GM21367 (cell line): Measurements from ENCODE around the gene FGD4.
"Not testable (repeated sequence)": the region's sequence is repeated elsewhere in the genome, so short reads cannot be mapped to it uniquely, and the experiment has no call there.

Experiments
- ATAC-seq: cut with Tn5 transposase; IDR thresholded peaks from one replicate; pipeline ENCODE4 v1.9.1; 2021; ENCODE audit not compliant: unreplicated experiment

Gene FGD4

DNA sequence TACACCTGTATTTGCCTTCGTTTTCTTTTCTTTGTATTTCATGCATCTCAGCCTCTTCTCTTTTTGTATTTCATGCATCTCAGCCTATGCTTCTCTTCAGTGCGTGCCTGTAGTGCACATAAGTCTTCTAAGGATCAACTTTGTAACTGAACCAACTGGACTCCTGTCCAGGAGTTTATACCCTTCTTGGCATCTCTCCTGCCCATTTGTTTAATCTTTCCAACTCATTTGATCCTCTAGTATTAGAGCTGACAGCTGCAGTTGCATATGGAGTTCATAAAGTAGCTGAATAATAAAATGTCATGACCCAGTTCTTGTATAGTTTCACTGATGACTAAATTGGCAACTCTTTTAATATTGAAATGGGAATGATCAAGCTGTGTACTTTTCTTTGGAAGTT lies 89.7 kb downstream of the FGD4 start:
- ATAC-seq = no peak

DNA sequence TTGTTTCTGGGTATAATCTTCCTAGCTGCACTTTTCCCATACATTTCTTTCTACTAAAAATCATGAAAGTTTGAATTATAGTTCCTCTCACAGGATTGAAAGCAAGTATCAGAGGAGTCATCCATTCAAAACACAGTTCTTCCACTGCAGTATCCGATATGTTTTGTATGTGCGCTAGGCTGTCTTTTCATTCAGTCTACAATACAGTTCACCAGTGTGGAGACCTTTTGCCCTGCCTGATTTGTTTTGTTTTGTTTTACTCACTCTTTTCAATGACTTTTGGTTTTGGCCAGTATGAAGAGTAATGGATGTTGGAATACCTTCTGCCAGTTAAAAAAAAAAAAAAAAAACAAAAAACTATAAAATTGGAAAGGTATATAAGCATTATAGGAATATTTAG lies 91.4 kb downstream of the FGD4 start:
- no peak for ATAC-seq

DNA sequence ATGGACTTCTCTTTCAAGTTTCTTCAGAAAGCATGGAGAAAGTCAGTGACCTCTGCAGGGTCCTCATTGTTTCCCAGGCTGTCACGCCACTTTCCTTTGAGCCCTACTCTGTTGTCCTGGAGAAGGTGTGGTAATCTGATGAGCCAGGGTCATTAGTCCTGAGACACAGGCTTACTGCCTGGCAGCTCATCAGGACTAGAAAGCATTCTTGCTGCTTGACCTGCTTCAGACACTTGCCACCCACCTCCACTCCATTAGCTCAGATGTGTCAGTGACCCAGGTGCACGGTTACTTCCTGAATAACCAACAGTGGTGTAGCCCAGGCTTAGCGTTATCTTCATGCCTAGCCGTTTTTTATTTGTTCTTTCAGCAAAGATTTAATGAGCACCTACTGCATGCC lies 93.9 kb downstream of the FGD4 start:
- no peak for ATAC-seq

DNA sequence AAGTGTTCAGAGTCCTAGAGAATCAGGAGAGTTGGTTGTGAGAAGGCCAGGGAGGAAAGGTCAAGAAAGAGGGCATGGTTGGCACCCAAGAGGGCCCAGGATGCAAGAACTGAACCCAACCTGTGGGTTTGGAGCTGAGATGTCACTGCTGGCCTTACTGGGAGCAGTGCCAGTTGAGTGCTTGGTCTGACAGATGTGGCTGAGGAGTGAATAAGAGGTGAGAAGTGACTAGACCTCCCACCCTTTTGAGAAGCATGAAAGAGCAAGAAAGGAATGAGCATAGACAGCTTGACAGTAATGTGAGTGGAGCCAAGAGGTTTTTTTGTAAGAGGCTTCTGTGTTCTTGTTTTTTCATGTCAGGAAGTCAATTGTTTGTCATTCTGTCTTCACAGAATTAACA lies 95.3 kb downstream of the FGD4 start:
- no peak for ATAC-seq

DNA sequence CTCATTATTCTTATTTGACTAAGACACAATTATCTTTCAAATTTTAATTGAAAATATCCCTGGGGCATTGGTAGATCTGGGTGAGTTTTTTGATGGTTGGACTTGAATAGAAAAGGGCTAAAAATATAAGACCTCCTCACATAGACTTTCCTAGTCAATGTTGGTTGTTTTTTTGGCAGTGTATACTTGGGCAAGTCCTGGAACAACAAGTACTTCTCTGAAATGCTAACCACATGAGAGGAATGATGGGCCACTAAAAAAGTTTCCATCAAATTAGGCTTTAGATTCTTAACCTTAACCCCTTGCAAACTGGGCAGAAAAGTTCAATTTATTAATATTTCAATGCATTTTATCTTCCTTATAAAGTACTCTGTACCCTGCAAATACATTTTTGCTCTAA lies 97.6 kb downstream of the FGD4 start:
- ATAC-seq = no peak

DNA sequence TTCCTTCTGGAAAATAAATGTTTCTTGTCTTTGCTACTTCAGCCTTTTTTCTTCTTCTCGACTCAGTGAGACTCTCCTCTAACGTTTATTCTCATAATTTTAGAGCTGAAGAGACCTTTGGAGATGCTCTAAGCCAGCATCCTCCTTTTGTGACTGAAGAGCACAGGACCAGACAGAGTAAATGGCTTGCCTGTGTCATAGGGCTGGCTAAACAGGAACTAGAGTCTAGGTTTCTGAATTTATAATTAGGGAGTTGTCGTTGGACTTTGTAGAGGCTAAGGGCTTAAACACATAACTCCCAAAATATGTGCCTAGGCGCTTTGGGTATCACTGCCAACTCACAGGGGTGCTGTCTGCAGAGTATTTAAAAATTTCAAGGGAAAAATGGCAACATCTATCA lies 98.5 kb downstream of the FGD4 start:
- no peak for ATAC-seq

DNA sequence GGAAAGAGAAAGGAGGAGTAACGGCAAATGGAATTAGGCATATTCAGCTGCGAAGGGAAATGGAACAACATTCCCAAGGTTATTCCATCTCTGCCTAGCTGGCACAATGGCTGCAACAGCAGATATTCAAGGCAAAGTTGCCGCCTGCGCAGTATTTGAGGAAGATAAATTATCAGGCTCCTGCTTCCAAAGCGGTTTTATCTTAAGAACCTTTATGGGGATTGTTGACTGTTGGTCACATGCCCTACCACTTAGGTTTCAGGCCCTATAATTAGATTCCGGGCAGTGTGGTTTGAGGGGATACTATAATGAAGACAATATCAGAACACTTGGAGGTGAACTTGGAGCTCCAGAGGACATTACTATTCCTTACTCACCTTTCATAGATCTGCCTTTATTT lies 99.7 kb downstream of the FGD4 start:
- no peak for ATAC-seq

DNA sequence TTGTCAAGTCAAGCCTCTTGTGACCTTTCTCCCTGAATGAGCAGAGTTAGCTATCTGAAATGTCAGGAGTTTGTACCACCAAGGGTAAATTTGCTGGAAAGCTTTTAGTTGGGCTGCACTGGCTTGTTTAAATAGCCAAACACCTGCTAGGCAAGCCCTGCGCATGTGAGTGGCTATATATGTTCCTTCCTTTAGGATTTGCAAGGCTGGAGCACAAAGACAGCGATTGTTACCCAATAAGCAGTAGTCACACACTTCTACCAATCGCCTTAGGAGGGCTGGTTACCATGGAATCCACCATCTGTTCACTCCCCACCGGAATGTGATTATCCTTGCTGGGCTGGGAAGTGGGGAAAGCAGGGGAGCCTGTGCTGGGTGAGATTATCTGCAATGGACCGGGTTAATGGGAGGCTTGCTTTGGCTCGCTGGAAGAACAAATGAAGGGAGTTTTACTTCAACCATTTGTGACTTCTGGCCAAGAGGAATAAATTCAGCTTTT lies 102.5 kb downstream of the FGD4 start:
- no peak for ATAC-seq

DNA sequence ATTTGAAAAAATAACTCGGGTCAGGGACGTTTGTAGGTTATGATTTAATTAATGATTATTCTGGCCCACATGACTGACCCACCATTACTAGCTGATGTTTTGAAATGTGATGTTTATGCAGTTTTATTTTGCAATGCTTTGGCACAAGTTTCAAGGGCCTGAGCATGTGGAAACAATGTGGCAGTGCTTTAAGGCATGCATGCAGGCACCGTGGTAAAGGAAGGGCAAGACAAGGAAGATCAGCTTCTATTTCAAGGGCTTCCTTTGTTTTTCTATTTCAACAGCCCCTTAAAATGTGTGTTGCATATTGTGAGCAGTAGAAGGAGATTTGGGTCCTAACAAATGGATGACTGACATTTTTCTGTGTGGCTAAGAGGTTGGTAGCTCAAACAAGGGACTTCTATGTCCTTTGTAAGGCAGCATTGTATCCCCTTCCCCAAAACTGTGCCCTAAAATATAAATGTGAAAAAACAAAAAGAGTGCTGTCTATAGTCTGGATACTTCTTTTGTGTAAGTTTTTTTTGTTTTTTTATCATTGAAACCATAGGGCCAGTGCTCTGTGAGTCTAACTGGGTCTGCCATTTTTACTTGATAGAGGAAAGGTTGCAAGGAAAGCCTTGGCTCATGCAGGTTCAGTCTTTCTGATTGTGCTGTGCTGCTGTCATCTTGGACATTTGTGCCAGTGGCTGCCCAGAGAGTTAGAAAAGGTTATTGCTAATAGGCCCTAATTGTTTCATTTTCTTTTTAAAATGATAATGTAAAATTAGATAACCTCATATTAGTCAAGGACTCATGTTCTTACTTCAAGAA lies 103.5 kb downstream of the FGD4 start:
- ATAC-seq = no peak

DNA sequence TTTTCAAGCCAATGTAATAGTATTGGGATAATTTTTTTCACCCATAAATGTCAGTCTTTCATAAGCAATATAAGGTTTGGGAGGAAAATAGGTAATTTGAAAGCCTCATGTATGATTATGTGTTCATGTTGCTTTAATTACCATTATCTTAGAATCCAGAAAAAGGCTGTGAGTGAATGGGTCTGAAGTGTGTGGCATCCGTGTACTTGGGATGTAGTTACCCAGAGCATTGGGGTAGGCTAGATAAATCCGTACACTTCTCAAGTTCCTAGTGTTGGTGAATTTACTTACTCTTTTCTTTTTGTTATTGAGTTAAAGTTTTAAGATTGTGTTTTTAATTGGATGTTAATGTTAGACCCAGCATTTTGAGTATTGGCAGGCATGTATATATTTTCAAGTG lies 104.4 kb downstream of the FGD4 start:
- no peak for ATAC-seq

DNA sequence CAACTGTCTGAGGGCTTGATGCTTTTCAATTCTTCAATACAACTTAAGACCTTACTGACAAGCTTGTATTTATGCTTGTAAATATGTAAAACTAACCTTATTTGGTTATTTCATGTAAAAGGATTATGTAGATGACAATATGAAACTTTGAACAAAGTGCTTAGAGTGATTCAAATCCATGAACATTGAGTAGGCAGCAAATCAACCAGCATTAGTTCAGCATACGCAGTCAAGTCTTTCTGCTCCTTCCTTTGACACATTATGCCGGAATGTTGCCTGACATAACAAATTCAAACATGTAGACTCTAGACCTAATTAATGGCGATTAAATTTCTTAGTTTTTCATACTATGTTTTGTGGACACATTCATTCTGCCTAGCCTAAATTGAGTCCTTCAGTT lies 105.2 kb downstream of the FGD4 start:
- ATAC-seq = no peak

DNA sequence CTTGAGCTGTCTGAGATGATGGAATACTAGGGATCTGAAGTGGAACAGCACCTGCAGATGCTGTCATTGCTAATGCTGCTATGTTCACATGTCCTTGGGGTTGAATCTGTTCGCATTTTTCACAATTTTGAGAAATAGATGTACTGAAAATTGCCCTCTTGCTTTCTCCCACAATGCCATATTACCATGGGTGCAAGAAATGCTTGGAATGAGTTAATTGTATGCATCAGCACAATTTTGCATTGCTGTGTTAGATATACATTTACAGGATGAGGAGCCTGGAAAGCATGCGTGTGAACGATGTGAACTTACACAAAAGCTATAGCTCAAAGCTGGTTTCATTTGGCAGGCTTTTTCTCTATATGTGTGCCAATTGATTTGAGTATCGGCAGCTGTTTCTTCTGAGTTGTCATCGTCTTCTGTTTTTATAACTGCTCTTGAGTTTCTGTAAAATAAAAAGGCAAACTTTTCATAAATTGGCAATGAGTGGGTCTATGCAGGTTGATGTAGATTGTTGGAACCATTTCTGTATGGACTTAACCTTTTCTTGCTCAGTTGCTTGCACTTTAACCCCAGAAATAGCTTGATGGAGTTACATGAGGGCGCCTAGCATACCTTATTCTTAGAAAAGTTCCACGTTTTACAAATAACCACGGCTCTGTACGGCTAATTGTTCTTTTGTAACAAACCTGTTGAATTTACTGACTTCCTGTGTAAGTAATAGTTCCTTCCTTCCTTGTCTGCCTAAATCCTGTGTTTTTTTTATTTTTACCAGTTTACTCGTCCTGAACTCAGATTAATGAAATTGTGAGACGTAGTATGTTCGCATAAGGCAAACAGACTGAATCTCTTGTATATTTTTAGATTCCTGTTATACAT lies 105.9 kb downstream of the FGD4 start:
- ATAC-seq = no peak

DNA sequence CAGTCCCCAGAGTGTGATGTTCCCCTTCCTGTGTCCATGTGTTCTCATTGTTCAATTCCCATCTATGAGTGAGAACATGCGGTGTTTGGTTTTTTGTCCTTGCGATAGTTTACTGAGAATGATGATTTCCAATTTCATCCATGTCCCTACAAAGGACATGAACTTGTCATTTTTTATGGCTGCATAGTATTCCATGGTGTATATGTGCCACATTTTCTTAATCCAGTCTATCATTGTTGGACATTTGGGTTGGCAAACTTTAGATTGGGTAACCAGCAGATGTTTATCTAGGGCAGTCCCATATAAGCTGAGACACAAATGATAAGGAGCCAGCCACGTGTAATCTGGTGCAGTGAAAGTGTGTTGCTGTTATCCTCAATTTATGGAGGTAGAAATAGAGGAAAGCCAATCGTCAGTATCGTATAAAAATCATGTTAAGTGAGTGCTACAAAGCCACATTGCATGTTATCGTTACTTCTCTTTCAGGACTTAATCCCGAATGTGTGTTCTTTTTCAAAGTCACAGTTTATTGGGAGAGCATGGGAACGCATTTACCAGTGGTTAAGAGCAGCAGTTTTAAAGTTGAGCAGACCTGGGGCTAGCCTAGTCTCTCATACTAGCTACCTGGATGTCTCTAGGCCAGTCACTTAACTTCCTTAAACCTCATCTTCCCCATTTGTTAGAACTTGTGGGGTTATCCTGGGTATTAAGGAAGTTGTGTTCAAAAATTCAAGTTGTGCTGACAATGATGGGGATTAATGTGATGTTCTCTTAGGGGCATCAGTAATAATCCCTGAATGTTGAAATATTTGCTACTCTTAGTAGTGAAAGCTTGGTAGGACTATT lies 108.0 kb downstream of the FGD4 start:
- not testable (repeated sequence) for ATAC-seq

DNA sequence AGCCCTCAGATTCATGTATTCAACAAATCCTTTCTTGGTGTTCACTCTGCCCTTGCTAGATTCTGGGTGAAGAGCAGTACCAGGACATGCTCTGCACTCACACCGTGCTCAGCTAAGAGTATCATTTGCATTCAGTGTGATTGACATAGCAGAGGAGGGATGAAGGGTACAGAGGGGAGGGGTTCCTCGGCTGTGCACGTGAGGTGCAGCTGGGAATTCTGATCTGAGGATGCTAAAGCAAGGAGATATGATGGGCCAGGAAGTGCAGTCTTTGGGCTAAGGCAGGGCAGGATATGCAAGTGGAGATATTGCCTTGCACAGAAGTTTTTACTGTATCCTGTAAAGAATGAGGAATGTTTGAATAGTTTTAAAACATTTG lies 108.6 kb downstream of the FGD4 start:
- ATAC-seq = no peak

DNA sequence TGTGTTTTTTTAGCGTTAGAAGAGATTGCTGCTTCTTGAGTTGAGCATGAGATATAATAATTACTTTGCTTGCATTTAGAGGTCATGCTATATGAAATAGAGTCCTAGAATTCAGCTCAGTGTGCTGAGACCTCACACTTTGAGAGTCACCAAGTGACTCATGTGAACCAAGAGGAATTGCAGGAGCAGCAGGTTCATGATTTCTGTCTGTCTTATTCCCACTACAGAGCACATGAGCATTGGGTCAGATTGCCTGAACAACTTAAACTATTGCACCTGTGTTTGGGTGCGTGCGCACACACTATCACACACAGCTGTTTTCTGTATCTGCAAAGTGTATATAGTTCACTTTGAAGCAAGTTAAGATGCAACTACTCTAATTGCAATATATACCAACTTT lies 109.3 kb downstream of the FGD4 start:
- no peak for ATAC-seq

DNA sequence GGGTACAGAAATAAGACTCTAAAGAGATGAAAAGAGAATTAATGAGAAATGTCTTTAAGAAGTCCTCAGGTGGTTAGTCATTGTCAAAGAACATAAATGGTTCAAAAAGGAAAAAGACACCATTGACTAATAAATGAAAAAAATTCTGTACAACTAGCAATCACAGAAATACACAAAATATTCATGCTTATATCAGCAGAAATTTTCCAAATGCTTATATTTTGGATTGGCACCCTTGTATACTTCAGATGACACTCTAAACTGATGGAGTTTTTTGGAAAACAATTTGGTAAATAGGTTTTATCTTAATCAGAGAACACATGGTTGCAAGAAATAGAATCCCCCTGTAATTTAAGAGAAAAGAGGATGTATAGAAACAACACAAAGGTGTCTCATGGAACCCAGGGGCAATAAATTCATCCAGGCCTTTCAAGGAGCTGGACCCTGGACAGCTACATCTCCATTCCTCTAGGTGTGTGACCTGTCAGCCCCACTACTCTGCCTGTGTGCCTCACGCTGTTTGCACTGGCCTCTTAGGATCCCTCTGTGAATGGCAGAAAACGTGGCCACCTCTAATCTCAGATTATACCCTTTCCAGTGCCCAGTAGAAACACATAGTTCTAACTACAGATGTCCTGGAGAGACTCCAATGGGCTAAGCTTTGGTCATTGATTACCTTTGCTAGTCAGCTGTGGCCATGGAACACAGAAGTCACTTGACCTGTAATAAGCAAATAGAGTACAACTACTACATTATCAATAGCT lies 110.2 kb downstream of the FGD4 start:
- no peak for ATAC-seq

DNA sequence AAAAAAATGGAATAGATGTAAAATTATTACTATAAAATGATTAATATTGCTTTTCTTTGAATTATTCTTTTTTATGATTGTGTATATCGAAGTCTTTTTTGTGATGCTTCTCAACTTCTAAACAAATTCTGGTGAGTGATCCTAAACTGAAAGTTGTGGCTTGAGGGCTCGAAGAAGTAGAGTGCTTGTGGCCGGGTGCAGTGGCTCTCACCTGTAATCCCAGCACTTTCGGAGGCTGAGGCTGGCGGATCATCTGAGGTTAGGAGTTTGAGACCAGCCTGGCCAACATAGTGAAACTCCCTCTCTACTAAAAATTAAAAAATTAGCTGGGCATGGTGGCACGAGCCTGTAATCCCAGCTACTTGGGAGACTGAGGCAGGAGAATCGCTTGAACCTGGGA lies 112.6 kb downstream of the FGD4 start:
- not testable (repeated sequence) for ATAC-seq

DNA sequence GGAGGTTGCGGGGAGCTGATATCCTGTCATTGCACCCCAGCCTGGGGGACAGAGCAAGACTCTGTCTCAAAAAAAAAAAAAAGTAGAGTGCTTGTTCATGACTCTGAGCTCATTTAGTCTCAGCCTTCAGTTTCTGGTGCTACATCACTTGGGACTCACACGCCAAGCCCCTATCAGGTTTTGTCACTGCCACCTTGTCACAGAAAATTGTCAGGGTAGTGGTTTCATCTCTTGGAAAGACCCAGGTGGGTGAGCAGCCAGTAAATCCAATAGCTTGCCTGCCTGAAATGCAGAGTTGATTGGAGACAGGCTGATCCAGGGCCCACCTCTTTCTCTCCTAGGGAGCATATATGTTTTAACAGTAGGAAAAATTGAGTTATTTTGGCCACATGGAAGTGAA lies 113.0 kb downstream of the FGD4 start:
- ATAC-seq = no peak

DNA sequence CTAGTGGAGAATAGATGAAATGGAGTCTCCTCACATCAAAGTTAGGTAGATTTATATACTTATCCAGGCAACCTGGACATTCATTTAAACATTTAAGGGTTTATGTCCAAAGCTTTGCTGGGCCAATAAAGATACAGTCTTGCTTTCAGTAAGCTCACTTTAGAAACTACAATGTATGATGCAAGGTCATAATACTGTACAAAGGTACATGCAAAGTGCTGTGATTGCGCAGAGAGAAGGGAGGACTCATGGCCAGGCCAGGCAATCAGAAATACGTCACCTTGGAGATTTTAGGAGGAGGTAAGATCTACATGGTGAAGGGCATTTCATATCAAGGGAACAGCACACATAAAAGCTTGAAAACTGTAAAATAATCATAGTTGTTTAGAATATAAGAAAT lies 113.6 kb downstream of the FGD4 start:
- ATAC-seq = no peak

DNA sequence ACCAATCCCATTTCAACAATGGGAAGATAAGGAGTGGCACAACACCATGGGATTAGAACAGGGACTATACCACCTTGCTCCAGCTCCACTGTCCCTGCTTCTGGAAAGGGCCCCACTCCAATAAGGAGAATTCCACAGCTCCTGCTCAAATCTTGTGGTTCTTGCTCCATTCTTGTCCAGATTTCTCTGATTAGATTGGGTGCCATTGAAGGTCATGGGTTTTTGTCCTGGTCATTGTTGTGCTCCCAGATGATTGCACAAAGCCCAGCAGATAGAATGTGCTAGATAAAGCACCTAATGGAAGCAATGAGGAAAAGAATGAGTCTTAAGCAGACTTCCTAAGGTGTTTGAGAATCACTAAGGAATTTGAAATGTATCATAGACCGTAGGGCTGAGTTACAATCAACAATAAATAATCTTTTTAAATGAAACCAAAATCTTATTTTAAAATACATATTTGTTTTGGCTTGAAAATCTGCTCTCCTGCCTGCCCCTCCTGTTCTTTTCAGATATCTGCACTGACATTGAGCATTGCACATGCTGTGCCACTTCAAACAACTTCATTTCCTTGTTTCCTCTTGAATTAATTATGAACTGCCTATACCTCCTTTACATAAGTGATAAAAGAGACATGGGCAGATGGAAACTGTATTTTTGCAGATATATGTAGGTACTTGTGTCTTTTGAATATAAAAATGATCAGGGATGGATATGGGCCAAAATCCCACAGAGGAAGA lies 115.9 kb downstream of the FGD4 start:
- ATAC-seq = no peak
